HL-60 (cell line): Measurements from ENCODE around the gene KRTAP5-7.

Experiments
- DNase-seq, 2 experiments: peaks; one replicate each; pipeline ENCODE4 v3.0.0-alpha.2; 2010 to 2020; ENCODE audit warnings: low read depth in 1 of 2, low spot score in 1 of 2
- H3K27ac ChIP-seq: fragments of 250-450 bp; sonication (Bioruptor Pico); replicated peaks from 2 replicates; pipeline ENCODE4 v1.5.1; 2020; ENCODE audit warnings: mild to moderate bottlenecking, moderate library complexity
- H3K27me3 ChIP-seq: fragments of 250-450 bp; sonication (Bioruptor Pico); 2 replicates; pipeline ENCODE4 v1.5.1; 2021; ENCODE audit warnings: mild to moderate bottlenecking, moderate library complexity; ENCODE audit not compliant: insufficient read depth, poor library complexity, severe bottlenecking
- H3K4me3 ChIP-seq: replicated peaks from 2 replicates; pipeline ENCODE4 v1.5.1; 2011; ENCODE audit warnings: mild to moderate bottlenecking, control low read depth, low read length; ENCODE audit not compliant: insufficient read depth
- CTCF ChIP-seq: IDR thresholded peaks from one replicate; pipeline ENCODE4 v1.5.1; 2011; ENCODE audit warnings: low read length, control low read depth, inconsistent platforms; ENCODE audit not compliant: insufficient read depth
- GABPA ChIP-seq: IDR thresholded peaks from 2 replicates; pipeline ENCODE4 v1.6.1; 2012; ENCODE audit warnings: low read depth
- POLR2AphosphoS5 ChIP-seq: IDR thresholded peaks from 2 replicates; pipeline ENCODE4 v1.6.1; 2012; ENCODE audit warnings: low read depth
- REST ChIP-seq: IDR thresholded peaks from 2 replicates; pipeline ENCODE4 v1.6.1; 2012; ENCODE audit warnings: low read depth; ENCODE audit not compliant: insufficient replicate concordance
- SPI1 ChIP-seq: IDR thresholded peaks from 2 replicates; pipeline ENCODE4 v1.6.1; 2012; ENCODE audit warnings: low read depth, mild to moderate bottlenecking, borderline replicate concordance

Gene KRTAP5-7

GRCh38 chr11:71518506-71519471, 8.3 kb upstream of the KRTAP5-7 start:
- TF ChIP-seq REST (no peak), CTCF (no peak), SPI1 (no peak)
- H3K27ac ChIP-seq: no peak overlapping the region
- no peaks in the 10 kb centered on the region for H3K27me3 ChIP-seq
- DNase-seq: no peak
- no peak overlapping the region for H3K4me3 ChIP-seq

- no peak overlapping the region for H3K4me3 ChIP-seq
- H3K27me3 ChIP-seq: no peaks in the 10 kb centered on the region
- TF ChIP-seq POLR2AphosphoS5 (no peak), GABPA (no peak), REST (no peak), CTCF (no peak), SPI1 (no peak)
- DNase-seq: no peak
- H3K27ac ChIP-seq: no peak overlapping the region
Observed at GRCh38 chr11:71519546-71519945, 7.5 kb upstream of the KRTAP5-7 start.

- no peak overlapping the region for H3K27ac ChIP-seq
- TF ChIP-seq CTCF: no peak
- TF ChIP-seq REST: no peak
- TF ChIP-seq POLR2AphosphoS5: no peak
- no peak for TF ChIP-seq GABPA
- no peak for TF ChIP-seq SPI1
- H3K4me3 ChIP-seq: no peak overlapping the region
- no peak for DNase-seq
- H3K27me3 ChIP-seq: no peaks in the 10 kb centered on the region
Observed at GRCh38 chr11:71525188-71525937, 1.7 kb upstream of the KRTAP5-7 start.
